ENCODE data around the gene CACNA2D3. TPM values are rescaled to one million over a fixed set of nuclear protein-coding genes. Genes with fewer than 3 reads are reported as not detected.

The CACNA2D3 gene
- total and polyA plus RNA-seq, 2 experiments from 2014 or later, result 1.1 to 2.5 TPM

- Histone ChIP-seq H3K9me3 (ENCODE audit: low read depth) (no peaks in the 10 kb centered on the region), H3K9me2 (replicated peaks; ENCODE audit: insufficient read depth) (no peaks in the 10 kb centered on the region), H3K27ac (no peak overlapping the region), H3K4me3 (no peak overlapping the region), H2AFZ (no peak overlapping the region), H3K36me3 (replicated peaks; ENCODE audit: insufficient read depth, low read depth) (no peaks in the 10 kb centered on the region), H3K27me3 (no peaks in the 10 kb centered on the region), H3K4me2 (no peak overlapping the region), H3K4me1 (ENCODE audit: insufficient read depth) (no peaks in the 10 kb centered on the region), H3K79me2 (no peaks in the 10 kb centered on the region), H4K20me1 (ENCODE audit: insufficient read depth, poor library complexity, severe bottlenecking) (no peaks in the 10 kb centered on the region)
- 60% methylated on average over 2 of the region's 2 CpGs for WGBS (ENCODE audit: low lambda C conversion rate, missing lambda C conversion rate)
- TF ChIP-seq EZH2 (IDR thresholded peaks at IDR 0.05; ENCODE audit: borderline replicate concordance) (no peak), EZH2phosphoT487 (IDR thresholded peaks at IDR 0.05; ENCODE audit: low read depth, severe bottlenecking, unreplicated experiment) (no peak), CTCF (IDR thresholded peaks at IDR 0.05; ENCODE audit: poor library complexity) (no peak)
- DNase-seq (ENCODE audit: low spot score), result no peak
Measured at GRCh38 chr3:54434756-54435155, 312.4 kb downstream of the CACNA2D3 start.

GRCh38 chr3:54437271-54437670 lies 314.9 kb downstream of the CACNA2D3 start:
- TF ChIP-seq EZH2phosphoT487 (IDR thresholded peaks at IDR 0.05; ENCODE audit: low read depth, severe bottlenecking, unreplicated experiment) (no peak), EZH2 (IDR thresholded peaks at IDR 0.05; ENCODE audit: borderline replicate concordance) (no peak), CTCF (IDR thresholded peaks at IDR 0.05; ENCODE audit: poor library complexity) (no peak)
- H3K36me3 ChIP-seq (replicated peaks; ENCODE audit: insufficient read depth, low read depth), result no peaks in the 10 kb centered on the region
- H3K4me2 ChIP-seq, result no peak overlapping the region
- no peak for DNase-seq (ENCODE audit: low spot score)
- no peaks in the 10 kb centered on the region for H3K4me1 ChIP-seq (ENCODE audit: insufficient read depth)
- no peaks in the 10 kb centered on the region for H3K9me2 ChIP-seq (replicated peaks; ENCODE audit: insufficient read depth)
- H3K9me3 ChIP-seq (ENCODE audit: low read depth), result no peaks in the 10 kb centered on the region
- WGBS (ENCODE audit: low lambda C conversion rate, missing lambda C conversion rate), result 83% methylated on average over 2 of the region's 2 CpGs
- H3K27me3 ChIP-seq, result no peaks in the 10 kb centered on the region
- H3K79me2 ChIP-seq, result no peaks in the 10 kb centered on the region
- H4K20me1 ChIP-seq (ENCODE audit: insufficient read depth, poor library complexity, severe bottlenecking), result no peaks in the 10 kb centered on the region
- H2AFZ ChIP-seq, result no peak overlapping the region
- no peak overlapping the region for H3K4me3 ChIP-seq
- no peak overlapping the region for H3K27ac ChIP-seq

GRCh38 chr3:54443561-54444161 lies 321.3 kb downstream of the CACNA2D3 start:
- WGBS (ENCODE audit: low lambda C conversion rate, missing lambda C conversion rate), result 71% methylated on average over 11 of the region's 11 CpGs
- Histone ChIP-seq H3K27ac (no peak overlapping the region), H3K9me2 (replicated peaks; ENCODE audit: insufficient read depth) (no peaks in the 10 kb centered on the region), H3K4me1 (ENCODE audit: insufficient read depth) (no peaks in the 10 kb centered on the region), H3K79me2 (no peaks in the 10 kb centered on the region), H3K36me3 (replicated peaks; ENCODE audit: insufficient read depth, low read depth) (no peaks in the 10 kb centered on the region), H2AFZ (no peak overlapping the region), H3K4me3 (no peak overlapping the region), H3K27me3 (no peaks in the 10 kb centered on the region), H3K9me3 (ENCODE audit: low read depth) (no peaks in the 10 kb centered on the region), H3K4me2 (no peak overlapping the region), H4K20me1 (ENCODE audit: insufficient read depth, poor library complexity, severe bottlenecking) (no peaks in the 10 kb centered on the region)
- no peak for TF ChIP-seq CTCF (IDR thresholded peaks at IDR 0.05; ENCODE audit: poor library complexity)
- TF ChIP-seq EZH2 (IDR thresholded peaks at IDR 0.05; ENCODE audit: borderline replicate concordance), result no peak
- DNase-seq (ENCODE audit: low spot score), result no peak

- H3K4me1 ChIP-seq (ENCODE audit: insufficient read depth), result no peaks in the 10 kb centered on the region
- DNase-seq (ENCODE audit: low spot score), result no peak
- H3K9me2 ChIP-seq (replicated peaks; ENCODE audit: insufficient read depth), result no peaks in the 10 kb centered on the region
- no peaks in the 10 kb centered on the region for H4K20me1 ChIP-seq (ENCODE audit: insufficient read depth, poor library complexity, severe bottlenecking)
- no peak overlapping the region for H3K4me2 ChIP-seq
- no peaks in the 10 kb centered on the region for H3K27me3 ChIP-seq
- no peaks in the 10 kb centered on the region for H3K9me3 ChIP-seq (ENCODE audit: low read depth)
- H3K79me2 ChIP-seq, result no peaks in the 10 kb centered on the region
- H3K36me3 ChIP-seq (replicated peaks; ENCODE audit: insufficient read depth, low read depth), result no peaks in the 10 kb centered on the region
- H3K27ac ChIP-seq, result no peak overlapping the region
- no peak overlapping the region for H2AFZ ChIP-seq
- TF ChIP-seq EZH2 (IDR thresholded peaks at IDR 0.05; ENCODE audit: borderline replicate concordance) (no peak), CTCF (IDR thresholded peaks at IDR 0.05; ENCODE audit: poor library complexity) (no peak)
- 100% methylated on average over 1 of the region's 1 CpG for WGBS (ENCODE audit: low lambda C conversion rate, missing lambda C conversion rate)
- H3K4me3 ChIP-seq, result no peak overlapping the region
Measured at GRCh38 chr3:54445630-54446029, 323.3 kb downstream of the CACNA2D3 start.

All from hepatocyte (in vitro differentiated cells).